Liver (tissue), 9 donors: ENCODE results near the gene RPS3. TPM values are rescaled to one million over a fixed set of nuclear protein-coding genes. Genes with fewer than 3 reads are reported as not detected.

Experiments used
- DNase-seq: peaks from one replicate; pipeline ENCODE4 v3.0.0-alpha.2; 2017; ENCODE audit warnings: low spot score
- H3K27ac ChIP-seq, 2 donors: one replicate each; pipeline ENCODE4 v1.7.0; 2013; ENCODE audit warnings: inconsistent platforms in 2 of 2, low read length in 2 of 2, control low read depth in 1 of 2, low read depth in 1 of 2, mild to moderate bottlenecking in 1 of 2
- H3K27me3 ChIP-seq, 4 donors: one replicate each; pipeline versions ENCODE4 v1.6.1 to v1.7.0; 2013; ENCODE audit warnings: low read length in 3 of 4, inconsistent platforms in 1 of 4, mild to moderate bottlenecking in 1 of 4, moderate library complexity in 1 of 4; ENCODE audit not compliant: control insufficient read depth in 4 of 4, insufficient read depth in 4 of 4
- H3K36me3 ChIP-seq, 4 donors: one replicate each; pipeline versions ENCODE4 v1.6.1 to v1.7.0; 2013; ENCODE audit warnings: low read length in 3 of 4, mild to moderate bottlenecking in 3 of 4, low read depth in 1 of 4, moderate library complexity in 1 of 4; ENCODE audit not compliant: control insufficient read depth in 4 of 4, insufficient read depth in 3 of 4
- H3K4me1 ChIP-seq, 4 donors: one replicate each; pipeline versions ENCODE4 v1.6.1 to v1.7.0; 2013; ENCODE audit warnings: low read length in 3 of 4, mild to moderate bottlenecking in 3 of 4, moderate library complexity in 1 of 4; ENCODE audit not compliant: control insufficient read depth in 4 of 4, insufficient read depth in 4 of 4
- H3K4me3 ChIP-seq, 3 donors: one replicate each; pipeline versions ENCODE4 v1.6.1 to v1.7.0; 2013; ENCODE audit warnings: low read length in 3 of 3, control low read depth in 1 of 3, low read depth in 1 of 3, mild to moderate bottlenecking in 1 of 3
- H3K9ac ChIP-seq, 2 donors: one replicate each; pipeline ENCODE4 v1.7.0; 2013; ENCODE audit warnings: low read length in 2 of 2, mild to moderate bottlenecking in 2 of 2, moderate library complexity in 2 of 2, control low read depth in 1 of 2, low read depth in 1 of 2
- H3K9me3 ChIP-seq, 4 donors: one replicate each; pipeline versions ENCODE4 v1.6.1 to v1.7.0; 2013; ENCODE audit warnings: low read length in 3 of 4; ENCODE audit not compliant: control insufficient read depth in 4 of 4
- ATF3 ChIP-seq: IDR thresholded peaks from 2 replicates; pipeline ENCODE4 v1.6.1; 2016; ENCODE audit warnings: antibody characterized with exemption
- CTCF ChIP-seq: fragments of 150-350 bp; IDR thresholded peaks from 2 replicates; pipeline ENCODE4 v1.5.1; 2017; ENCODE audit warnings: improper control_type of control experiment, low read depth, low read length; ENCODE audit not compliant: missing input control
- EGR1 ChIP-seq, 2 donors: IDR thresholded peaks; 2 replicates each; pipeline ENCODE4 v1.6.1; 2016 to 2018; ENCODE audit warnings: antibody characterized with exemption in 2 of 2, low read depth in 2 of 2
- FOXA1 ChIP-seq: IDR thresholded peaks from 2 replicates; pipeline ENCODE4 v1.6.1; 2016; ENCODE audit warnings: antibody characterized with exemption
- FOXA2 ChIP-seq: IDR thresholded peaks from 2 replicates; pipeline ENCODE4 v1.6.1; 2016; ENCODE audit warnings: antibody characterized with exemption
- GABPA ChIP-seq, 2 donors: IDR thresholded peaks in 1 of 2; conservative IDR thresholded peaks in 1 of 2; 2 replicates each; pipeline ENCODE4 v1.6.1; 2016; ENCODE audit warnings: antibody characterized with exemption in 2 of 2, mild to moderate bottlenecking in 1 of 2, moderate library complexity in 1 of 2
- HNF4A ChIP-seq, 2 donors: conservative IDR thresholded peaks; 2 replicates each; pipeline ENCODE4 v1.6.1; 2016; ENCODE audit warnings: antibody characterized with exemption in 2 of 2, mild to moderate bottlenecking in 2 of 2
- HNF4G ChIP-seq: IDR thresholded peaks from 2 replicates; pipeline ENCODE4 v1.6.1; 2016; ENCODE audit warnings: antibody characterized with exemption
- JUND ChIP-seq, 2 donors: IDR thresholded peaks; 2 replicates each; pipeline ENCODE4 v1.6.1; 2016; ENCODE audit warnings: antibody characterized with exemption in 2 of 2
- MAX ChIP-seq: IDR thresholded peaks from 2 replicates; pipeline ENCODE4 v1.6.1; 2016; ENCODE audit warnings: antibody characterized with exemption
- NR2F2 ChIP-seq: IDR thresholded peaks from 2 replicates; pipeline ENCODE4 v1.6.1; 2016; ENCODE audit warnings: antibody characterized with exemption
- RAD21 ChIP-seq, 2 donors: IDR thresholded peaks; 2 replicates each; pipeline ENCODE4 v1.6.1; 2016; ENCODE audit warnings: antibody characterized with exemption in 2 of 2, mild to moderate bottlenecking in 2 of 2
- REST ChIP-seq: IDR thresholded peaks from 2 replicates; pipeline ENCODE4 v1.6.1; 2016; ENCODE audit warnings: antibody characterized with exemption, mild to moderate bottlenecking
- RXRA ChIP-seq, 2 donors: IDR thresholded peaks; 2 replicates each; pipeline ENCODE4 v1.6.1; 2017 to 2018; ENCODE audit warnings: antibody characterized with exemption in 2 of 2, mild to moderate bottlenecking in 1 of 2
- SP1 ChIP-seq: IDR thresholded peaks from 2 replicates; pipeline ENCODE4 v1.6.1; 2018; ENCODE audit warnings: antibody characterized with exemption, mild to moderate bottlenecking
- TAF1 ChIP-seq: conservative IDR thresholded peaks from 2 replicates; pipeline ENCODE4 v1.6.1; 2016; ENCODE audit warnings: antibody characterized with exemption, mild to moderate bottlenecking
- YY1 ChIP-seq: IDR thresholded peaks from 2 replicates; pipeline ENCODE4 v1.6.1; 2016; ENCODE audit warnings: antibody characterized with exemption, mild to moderate bottlenecking
- ZBTB33 ChIP-seq: IDR thresholded peaks from 2 replicates; pipeline ENCODE4 v1.6.1; 2016; ENCODE audit warnings: antibody characterized with exemption
- WGBS: extraction: QIAGEN DNeasy Blood & Tissue Kit; methylation state at CpG from one replicate; pipeline ENCODE4 v1.1.7; 2013; 5-methylcytosine and 5-hydroxymethylcytosine counted together
- polyA plus RNA-seq, 2 donors: library from polyadenylated mRNA; stranded (reverse) in 1 of 2; unstranded in 1 of 2; fragments of 200-250 nt in 1 of 2; fragments of >200 nt in 1 of 2; fragmentation: Nextera tagmentation in 1 of 2; extraction: Ambion mirVana in 1 of 2; gene quantifications; one replicate each; pipeline versions ENCODE4 v1.2.1 to v1.2.3, GENCODE V29; 2013 to 2015
- total RNA-seq, 2 donors: library from RNA; depleted of rRNA; stranded (reverse); fragments of >200 nt; gene quantifications; one replicate each; pipeline ENCODE4 v1.2.3, GENCODE V29; 2014
- donor health status: healthy.
- donor health status: healthy.
- donor health status: healthy.
- donor health status: healthy.
- donor health status: healthy.

The RPS3 gene
- total and polyA plus RNA-seq, 4 donors, result 289 to 1,115 (median 492) TPM

GRCh38 chr11:75374646-75375045, 24.7 kb upstream of the RPS3 start:
- Histone ChIP-seq H3K36me3 (no peaks in the 10 kb centered on the region), H3K9me3 (no peaks in the 10 kb centered on the region), H3K9ac (no peak overlapping the region), H3K27me3 (no peaks in the 10 kb centered on the region), H3K4me3 (no peak overlapping the region), H3K4me1 (peaks cover 0 to 14% (median 8%) of the 10 kb centered on the region in 4 donors), H3K27ac (no peak overlapping the region)
- no peak for DNase-seq
- TF ChIP-seq TAF1 (no peak), YY1 (no peak), ATF3 (no peak), HNF4G (no peak), CTCF (no peak), FOXA2 (no peak), REST (no peak), NR2F2 (no peak), HNF4A (conservative IDR thresholded peaks at IDR 0.05) (no peak)
- 95% methylated on average over 4 of the region's 4 CpGs for WGBS

GRCh38 chr11:75375626-75376025, 23.7 kb upstream of the RPS3 start:
- H3K27me3 ChIP-seq, result no peaks in the 10 kb centered on the region
- no peak for DNase-seq
- no peak overlapping the region for H3K27ac ChIP-seq
- TF ChIP-seq FOXA1, result no peak
- no peak for TF ChIP-seq FOXA2
- TF ChIP-seq JUND (IDR thresholded peaks at IDR 0.05), result no peak
- TF ChIP-seq GABPA (IDR thresholded peaks at IDR 0.05 in 1 of 2, conservative IDR thresholded peaks at IDR 0.05 in 1 of 2), result no peak
- no peak for TF ChIP-seq REST
- no peak for TF ChIP-seq RAD21 (IDR thresholded peaks at IDR 0.05)
- TF ChIP-seq TAF1, result no peak
- no peak for TF ChIP-seq RXRA (IDR thresholded peaks at IDR 0.05)
- TF ChIP-seq ZBTB33, result no peak
- no peak for TF ChIP-seq SP1
- no peak for TF ChIP-seq NR2F2
- TF ChIP-seq YY1, result no peak
- TF ChIP-seq HNF4A (conservative IDR thresholded peaks at IDR 0.05), result no peak
- TF ChIP-seq ATF3, result no peak
- TF ChIP-seq HNF4G, result no peak
- TF ChIP-seq EGR1 (IDR thresholded peaks at IDR 0.05; ENCODE audit: low read depth in 2 of 2), result no peak
- no peak for TF ChIP-seq CTCF
- TF ChIP-seq MAX, result no peak
- H3K4me3 ChIP-seq, result no peak overlapping the region
- no peaks in the 10 kb centered on the region for H3K36me3 ChIP-seq
- peaks cover 0 to 14% (median 8%) of the 10 kb centered on the region in 4 donors for H3K4me1 ChIP-seq
- no peaks in the 10 kb centered on the region for H3K9me3 ChIP-seq
- no peak overlapping the region for H3K9ac ChIP-seq
- WGBS, result 90% methylated on average over 8 of the region's 8 CpGs
